TTC549 (cell line): ENCODE results near the gene NEK9.
"Not testable (repeated sequence)": the region's sequence is repeated elsewhere in the genome, so short reads cannot be mapped to it uniquely, and the experiment has no call there.

Experiments used
- FAIRE-seq: peaks from 2 replicates; lab custom pipeline; 2012; peaks lifted over from hg19 to GRCh38; lab: Jason Lieb, UNC

The NEK9 gene

DNA sequence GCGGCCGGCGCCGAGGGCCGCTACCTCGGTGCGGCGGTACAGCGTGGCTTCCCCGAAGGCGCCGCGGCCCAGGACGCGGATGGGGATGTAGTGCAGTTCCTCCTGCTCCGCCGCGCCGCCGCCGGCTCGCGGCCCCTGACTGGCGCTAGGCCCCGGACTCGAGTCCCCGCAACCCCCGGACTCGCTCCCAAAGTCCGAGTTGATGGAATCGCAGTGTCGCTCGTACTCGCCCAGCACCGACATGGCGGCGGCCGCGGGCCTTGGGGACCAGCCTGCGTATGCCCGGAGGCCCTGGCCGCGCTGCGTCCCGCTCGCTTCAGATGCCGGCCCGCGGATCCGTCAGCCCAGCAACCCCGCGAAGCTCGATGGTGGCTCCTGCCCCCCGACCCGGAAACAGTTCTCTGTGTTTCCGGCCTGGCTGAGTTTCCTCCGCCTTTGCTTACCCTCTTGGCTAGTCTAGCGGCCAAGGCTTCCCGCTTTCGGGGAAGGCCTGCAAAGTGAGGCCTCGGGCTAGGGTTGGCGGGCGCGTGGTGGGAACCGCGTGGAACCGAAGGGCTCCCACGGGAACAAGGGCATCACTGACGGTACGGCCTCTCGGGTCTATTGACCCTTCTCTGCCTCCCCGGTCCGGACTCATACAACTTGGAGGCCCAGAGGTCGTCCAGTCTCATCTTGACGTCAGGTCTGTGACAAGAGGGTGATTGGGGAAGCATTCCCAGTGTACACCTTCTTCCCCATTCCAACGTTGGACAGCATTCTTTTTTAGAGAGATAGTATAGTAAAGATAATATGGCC lies at the start of gene NEK9:
TSS of gene NEK9 (minus strand) at position 370 of the 795 bp plus-strand sequence. CDS start at position 243, 127 bp downstream.
- no peak for FAIRE-seq

DNA sequence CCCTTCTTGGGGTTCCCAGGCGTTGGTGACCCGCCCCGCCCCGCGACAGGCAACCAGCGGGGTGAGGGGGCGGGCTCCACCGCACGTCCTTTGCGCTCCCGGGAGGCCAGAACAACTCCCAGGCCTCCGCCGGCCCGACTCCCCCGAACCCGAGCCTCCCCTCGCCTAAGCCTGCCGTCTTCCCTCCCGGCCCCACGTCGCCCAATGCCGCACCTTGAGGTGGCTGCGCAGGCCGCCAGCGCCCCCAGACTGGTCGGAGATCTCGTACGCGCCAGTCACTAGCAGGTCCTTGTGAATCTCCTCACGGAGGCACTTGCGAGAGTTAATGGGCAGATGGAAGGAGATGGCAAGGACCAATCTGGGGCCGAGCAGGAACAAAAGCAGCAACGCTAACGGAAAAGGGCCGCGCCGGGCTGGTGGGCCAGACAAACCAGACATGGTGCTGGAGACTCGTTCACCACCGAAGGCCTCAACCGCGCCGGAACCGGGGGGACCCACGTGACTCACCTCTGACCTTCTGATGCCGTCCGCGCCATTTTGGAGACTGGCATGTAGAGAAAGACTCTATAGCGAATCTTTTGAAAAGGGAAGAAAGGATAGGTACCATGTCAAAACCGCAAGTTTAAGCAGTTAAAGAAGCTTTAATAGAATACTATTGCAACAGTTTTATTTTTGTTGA lies 49.4 kb upstream of the NEK9 start, which contains the start of gene TMED10:
TSS of gene TMED10 (minus strand) at position 471 of the 679 bp plus-strand sequence. CDS start at position 438, 33 bp downstream.
- FAIRE-seq: no peak

DNA sequence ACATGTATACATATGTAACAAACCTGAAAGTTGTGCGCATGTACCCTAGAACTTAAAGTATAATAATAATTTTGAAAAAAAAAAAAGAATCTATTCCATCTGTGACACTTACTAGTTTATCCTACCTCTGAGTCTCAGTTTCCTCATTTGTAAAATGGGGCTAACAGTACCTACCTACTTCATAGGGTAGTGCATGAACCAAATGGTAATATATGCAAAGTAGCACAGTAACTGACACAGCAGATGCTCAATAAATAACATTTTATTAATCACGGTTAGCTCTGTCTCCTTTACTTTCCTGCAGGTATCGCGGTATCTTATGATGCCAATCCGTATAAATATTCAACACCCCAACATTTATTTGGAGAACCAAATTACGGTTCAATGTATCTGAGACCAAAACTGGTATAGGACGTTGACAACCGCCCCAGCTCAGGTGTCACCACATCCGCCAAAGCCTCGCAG lies 48.9 kb upstream of the NEK9 start:
- no peak for FAIRE-seq

DNA sequence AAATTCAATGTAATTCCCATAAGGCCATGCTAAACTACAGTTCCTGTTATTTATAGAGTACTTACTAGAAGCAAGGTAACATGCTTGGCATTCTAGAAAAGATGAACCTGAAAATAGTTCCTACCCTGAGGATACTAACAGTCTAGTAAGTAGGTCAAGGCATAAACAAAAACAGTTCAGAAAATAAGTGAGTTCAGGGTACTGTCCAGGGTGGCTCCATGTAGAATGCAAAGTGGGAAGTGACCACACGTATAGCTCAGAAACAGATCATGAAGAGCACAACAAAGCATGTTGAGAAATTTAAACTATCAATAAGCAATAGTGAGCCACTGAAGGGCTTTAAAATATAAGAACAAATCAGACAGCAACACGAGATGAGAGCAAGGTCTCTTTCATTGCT lies 47.2 kb upstream of the NEK9 start:
- no peak for FAIRE-seq

DNA sequence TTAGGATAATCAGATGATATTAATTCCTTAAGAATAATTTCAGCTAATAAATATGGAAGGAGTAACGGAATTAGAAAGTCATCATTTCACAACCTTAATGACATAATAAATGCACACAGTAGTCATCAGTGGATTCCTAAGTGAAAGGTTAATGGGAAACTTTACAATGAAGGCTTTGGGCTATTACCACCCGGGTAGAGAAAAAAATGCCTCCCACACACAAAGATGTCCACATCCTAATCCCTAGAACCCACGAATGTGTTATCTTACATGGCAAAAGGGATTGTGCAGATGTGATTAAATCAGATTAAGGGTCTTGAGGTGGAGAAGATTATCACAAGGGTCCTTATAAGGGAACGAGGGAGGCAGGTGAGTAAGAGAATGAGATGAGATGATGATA lies 43.9 kb upstream of the NEK9 start:
- no peak for FAIRE-seq

DNA sequence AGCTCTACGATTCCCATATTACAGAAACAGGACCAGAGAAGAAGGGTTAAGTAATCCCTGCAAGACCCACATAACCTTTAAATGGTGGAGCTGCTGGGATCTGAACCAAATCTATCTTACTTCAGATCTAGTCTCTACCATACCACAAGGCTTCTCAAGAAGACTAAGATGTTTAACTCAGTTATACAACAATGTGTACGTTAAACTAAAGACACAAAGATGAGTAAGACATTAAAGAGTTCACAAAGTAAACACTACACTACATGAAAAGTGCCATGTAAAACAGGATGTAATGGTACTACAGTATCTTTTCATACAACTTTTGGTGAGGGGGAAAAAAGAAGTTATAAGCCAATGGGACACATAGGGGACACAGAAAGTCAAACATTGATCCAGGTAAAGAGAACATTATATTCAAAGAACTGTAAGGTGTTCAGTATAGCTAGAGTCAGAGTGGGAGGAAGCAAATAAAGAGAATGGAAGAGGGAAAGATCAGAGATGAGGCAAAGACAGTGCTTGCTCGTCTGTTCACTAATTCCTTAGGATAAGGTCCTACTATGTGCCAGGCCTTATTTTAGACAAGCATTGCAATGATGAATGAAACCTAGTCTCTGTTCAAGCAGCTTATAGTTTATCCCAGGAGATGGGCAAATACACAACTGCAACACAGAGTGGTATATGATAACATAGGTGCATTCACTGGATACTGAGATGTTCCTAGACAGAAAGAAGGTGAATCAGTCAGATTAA lies 41.9 kb upstream of the NEK9 start:
- no peak for FAIRE-seq

DNA sequence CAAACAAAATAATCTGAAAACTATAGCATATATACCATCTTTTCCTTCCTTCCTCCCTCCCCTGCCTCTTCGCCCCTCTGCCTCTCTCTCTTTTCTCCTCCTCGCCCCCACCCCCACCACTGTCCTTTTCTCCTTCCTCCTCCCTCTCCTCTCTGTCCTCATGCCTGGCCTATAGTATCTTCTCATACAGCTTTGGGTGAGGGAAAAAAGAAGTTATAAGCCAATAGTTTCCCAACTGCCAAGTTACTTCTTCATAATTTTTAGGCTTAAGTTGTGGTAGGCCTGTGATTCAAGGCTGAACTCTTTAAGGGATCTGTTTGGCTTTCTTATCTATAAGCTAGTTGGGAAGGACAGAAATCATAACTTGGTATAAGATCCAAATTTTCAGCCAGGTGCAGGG lies 40.5 kb upstream of the NEK9 start:
- FAIRE-seq: no peak

DNA sequence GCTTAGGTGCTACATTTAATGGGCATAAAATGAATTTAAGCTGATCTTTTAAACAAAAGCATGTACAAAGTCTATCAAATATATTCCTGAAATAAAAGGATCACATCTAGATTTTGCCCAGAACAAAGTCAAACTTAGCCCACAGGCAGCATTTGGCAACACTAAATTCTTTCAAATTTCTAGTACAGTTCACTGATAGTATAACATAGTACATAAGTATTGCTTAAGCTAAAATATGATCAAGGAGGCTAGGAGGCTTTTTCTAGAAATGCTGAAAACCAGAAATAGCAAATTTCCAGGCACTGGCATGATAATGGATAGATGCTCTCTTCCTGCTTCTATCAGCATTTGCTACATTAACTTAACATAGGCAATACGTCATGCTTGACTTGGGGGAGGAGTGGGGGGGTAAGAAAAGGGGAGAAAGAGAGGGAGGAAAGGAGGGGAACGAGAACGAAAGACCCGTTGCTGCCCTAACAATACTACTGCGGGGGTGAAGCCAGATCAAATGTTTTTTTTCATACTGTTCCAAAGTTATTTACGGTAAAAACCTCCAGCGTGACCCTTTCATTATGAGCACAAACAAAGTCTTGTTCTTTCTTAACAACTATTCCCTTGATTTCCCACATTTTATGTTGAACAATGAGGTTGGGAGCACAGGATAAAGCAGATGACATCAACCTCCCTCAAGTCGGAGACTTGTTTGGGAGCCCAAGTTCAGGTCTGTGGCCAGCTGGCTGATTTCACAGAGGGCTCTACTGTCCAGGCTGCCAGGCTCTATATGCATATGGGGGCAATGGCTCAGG lies 38.9 kb upstream of the NEK9 start:
- no peak for FAIRE-seq

DNA sequence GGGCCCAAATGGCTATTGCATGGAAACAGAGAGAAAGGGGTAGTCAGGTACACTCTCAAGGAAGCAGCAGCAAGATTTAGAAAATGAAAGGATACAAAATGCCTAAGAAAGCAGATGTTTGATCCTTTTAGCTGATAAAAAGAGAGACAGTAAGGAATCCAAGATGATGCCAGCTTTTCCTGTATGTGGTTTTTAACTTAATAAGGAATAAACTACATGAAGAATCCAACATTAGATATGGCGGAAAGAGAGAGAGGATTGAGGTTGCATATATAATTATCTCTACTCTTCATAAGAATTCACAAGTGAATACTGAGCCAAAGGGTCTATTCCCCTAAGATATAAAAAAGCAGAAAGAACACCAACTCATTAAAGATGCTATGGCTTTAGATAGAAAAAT lies 38.0 kb upstream of the NEK9 start:
- FAIRE-seq: no peak

DNA sequence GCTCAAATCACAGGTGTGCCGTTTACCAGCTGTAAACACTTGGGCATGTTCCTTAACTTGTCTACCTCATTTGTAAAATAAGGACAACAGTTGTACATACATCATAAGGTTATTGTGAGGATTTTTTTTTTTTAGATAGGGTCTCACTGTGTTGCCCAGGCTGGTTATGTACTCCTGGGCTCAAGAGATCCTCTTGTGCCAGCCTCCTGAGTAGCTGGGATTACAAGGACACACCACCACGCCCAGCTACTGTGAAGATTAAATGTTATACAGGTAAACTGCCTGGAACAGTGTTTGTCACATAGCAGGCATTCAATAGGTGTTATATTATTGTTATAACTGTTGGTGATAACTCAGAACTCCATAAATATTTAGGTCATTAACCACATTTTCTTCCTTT lies 36.8 kb upstream of the NEK9 start:
- FAIRE-seq: no peak

DNA sequence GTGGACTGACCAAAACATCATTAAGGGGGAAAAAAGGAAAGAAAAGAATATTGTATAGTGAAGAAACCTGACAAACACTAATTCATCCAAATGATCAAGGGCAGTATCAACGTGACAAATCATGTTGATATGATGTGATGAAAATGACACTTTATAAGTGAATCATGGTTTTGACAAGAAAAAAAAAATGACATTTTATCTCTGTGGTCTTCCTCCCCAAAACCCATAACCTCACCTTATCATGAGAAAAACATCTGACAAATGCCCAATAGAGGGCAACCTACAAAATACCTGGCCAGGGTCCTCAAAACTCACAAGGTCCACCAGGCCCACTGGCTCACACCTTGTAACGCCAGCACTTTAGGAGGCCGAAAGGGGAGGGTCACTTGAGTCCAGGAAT lies 35.8 kb upstream of the NEK9 start:
- no peak for FAIRE-seq

DNA sequence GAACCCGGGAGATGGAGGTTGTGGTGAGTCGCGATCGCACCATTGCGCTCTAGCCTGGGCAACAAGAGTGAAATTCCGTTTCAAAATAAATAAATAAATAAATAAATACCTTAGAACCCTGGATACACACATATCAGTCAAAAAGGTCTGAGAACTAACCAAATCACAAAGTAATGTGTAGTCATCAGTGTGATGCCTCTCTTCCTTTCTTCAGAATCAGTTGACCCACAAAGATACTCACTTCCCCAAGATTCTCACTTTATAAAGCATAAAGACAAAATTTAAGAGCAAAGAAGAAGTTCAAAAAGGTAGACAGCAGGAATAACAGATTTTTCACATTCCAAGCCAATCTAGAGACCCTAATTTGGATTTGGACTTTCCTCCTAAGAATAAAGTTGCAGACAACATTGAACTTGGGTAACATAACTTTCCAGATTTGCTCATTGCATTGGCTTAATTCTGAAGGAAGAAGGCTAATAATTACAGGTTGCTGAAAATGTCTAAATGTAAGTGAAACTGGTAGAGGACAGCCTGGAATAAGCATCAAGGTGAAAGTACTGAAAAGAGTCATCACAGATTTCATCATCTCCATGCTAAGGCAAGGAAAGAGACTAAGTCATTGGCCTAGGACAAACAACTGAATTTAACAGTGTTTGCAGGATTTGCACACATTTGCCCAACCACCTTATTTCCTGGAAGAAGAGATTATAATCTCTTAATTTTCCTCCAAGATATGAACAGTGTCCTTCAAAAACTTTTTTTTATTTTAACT lies 32.2 kb upstream of the NEK9 start:
- no peak for FAIRE-seq

DNA sequence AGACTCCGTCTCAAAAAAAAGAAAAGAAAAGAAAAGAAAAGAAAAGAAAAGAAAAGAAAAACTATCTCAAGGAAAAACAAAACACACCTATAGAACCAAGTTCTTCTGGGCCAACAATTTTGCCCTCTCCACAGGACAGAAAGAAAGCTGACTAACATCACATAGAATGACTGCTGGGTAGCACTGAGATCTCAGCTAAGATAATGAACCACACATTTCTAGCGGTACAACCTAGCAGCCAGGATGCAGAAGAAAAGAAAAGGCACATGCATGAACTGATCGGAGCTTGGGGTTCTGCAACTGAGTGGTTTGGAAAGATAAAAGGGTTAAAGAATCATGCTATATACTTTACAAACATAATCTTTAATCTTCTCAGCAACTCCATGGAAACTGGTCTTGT lies 30.1 kb upstream of the NEK9 start:
- no peak for FAIRE-seq

DNA sequence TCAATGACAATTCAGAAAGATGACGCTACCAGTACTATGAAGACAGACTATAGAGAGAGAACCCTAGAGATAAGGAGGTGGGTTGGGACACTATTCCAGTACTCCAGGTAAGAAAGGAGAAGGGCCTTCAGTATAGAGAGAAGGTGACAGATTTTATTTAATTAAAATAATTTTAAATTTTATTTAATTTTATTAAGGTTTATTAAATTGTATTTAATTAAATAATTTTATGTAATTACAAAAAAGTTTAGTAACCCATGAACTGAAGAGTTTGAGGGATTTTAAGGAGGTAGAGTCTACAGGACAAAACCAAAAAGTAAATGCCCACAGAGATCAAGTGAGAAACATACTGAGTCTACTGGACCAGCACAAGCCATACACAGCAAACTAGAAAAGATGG lies 29.3 kb upstream of the NEK9 start:
- FAIRE-seq: no peak

DNA sequence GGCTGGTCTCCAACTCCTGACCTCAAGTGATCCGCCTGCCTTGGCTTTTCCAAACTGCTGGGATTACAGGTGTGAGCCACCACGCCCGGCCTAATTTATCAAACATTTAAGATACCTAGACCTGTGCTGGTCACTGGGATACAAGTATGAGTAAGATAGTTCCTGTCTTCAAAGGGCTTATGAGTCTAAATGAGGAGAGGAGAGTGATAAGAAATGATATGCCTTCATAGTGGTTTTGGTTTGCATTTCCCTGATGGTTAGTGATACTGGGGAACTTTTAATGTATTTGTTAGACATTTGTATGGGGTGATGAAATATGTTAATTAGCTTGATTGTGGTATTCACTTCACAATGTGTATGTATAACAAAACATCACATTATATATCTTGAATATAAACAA lies 28.3 kb upstream of the NEK9 start:
- FAIRE-seq: no peak

DNA sequence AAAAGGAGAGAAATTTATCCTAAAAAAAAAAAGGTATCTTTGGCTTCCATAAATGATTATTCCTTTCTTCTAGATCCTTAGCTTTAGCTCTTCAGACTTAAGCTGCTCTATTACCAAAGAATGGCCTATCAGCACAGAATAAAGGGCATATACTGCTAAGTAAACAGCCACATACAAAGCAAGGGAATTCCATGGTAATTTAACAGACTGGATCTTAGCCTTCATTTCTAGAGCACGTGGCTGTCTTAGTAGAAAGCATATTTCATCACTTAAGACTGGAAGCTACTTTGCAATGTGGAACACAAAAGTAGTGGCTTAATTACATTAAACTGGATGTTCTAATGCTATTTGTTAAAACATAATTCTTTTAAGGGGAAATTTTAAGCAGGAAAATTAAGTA lies 26.4 kb upstream of the NEK9 start:
- no peak for FAIRE-seq

DNA sequence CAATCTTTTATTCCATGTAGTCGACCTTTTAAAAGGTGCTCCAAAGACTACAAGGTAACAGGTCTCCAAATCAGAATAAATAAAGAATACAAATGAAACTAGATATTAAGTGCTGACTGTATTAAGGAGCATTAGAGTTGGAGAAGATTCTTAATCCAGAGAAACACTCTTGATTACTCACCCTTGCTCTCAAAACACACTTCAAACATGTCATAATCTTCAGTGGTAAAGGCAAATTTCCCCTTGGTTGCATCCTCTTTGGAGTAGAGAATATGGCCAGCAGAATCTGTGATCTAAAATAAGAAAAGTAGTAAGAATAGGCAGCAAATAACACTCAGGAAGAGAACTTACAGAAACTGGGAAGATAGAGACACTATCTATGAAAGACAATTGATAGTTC lies 25.0 kb upstream of the NEK9 start:
- FAIRE-seq: no peak

DNA sequence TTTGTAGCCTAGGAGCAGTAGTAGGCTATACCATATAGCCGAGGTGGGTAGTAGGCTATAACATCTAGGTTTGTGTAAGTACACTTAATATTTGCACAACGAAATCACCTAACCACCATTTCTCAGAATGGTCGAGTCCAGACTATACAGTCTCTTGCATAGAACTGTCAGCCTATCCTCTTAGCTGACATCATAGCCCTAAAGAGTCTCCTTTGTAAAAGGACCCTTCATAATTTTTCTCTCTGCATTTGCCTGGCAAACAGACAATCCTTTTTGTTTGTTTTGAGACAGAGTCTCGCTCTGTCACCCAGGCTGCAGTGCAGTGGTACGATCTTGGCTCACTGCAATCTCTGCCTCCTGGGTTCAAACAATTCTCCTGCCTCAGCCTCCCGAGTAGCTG lies 23.8 kb upstream of the NEK9 start:
- not testable (repeated sequence) for FAIRE-seq

DNA sequence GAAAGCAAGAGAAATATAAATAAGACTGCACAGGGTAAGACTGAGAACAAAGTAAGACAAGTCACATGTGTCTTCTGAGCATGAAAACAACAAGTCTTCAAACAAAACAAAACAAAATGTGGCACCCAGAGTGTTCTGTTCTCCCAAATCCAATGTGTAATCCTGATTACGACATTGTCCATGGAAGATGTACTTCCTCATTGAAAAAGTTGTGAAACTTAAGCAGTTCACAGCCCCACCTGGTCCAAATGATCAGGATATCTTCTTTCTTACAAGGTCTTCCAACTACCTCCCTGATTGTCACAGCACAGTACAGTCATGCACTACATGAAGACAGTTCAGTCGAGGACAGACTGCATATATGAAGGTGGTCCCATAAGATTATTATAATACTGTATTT lies 23.3 kb upstream of the NEK9 start:
- no peak for FAIRE-seq

DNA sequence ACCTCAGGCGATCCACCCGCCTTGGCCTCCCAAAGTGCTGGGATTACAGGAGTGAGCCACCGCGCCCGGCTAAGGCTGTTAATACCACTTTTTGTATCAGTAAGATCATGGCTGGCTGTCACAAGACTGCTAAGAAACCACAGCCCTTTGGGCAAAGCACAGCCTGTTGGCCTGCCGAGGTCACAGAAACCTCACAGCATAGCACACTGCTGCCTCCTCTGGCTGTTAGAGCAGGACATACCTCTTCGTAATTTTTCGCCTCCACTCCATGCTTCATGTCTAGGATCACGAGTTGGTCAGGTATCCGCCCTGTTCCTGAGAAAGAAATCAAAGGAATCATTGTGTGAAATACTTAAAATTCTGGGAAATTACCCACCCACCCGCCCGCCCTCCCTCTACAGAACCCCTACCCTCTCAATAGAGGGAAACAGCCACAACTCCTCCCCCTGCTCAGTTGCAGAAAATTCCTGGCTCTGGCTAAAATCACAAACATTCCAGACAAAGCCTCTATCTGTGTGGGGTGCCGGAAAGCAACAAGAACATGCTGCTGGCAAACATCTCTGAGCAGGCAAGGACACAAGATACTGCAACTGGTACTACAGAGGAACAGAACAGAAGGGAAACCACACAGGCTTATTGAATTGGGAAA lies 20.7 kb upstream of the NEK9 start:
- FAIRE-seq: no peak

DNA sequence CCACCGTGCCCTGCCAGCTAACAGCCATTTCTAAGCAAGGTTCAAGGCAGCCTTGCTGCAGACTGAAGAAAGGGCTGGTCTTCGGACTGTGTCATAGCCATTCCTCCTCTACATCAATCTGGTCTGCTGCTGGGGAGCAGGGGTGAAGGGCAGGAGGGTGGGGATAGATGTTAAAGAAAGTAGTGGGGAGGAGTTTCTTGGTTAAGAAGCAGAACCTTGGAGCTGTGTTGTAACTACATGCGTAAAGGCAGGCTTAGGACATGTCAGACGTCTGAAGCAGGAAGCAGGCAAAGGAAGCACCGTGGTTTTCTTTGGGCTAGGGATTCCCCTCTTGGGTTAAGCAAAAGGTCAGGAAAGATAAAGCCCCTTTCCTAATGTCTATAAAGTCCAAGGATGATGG lies 18.1 kb upstream of the NEK9 start:
- FAIRE-seq: no peak
